ENCODE measurements around the gene LTB4R2. TPM values are rescaled to one million over a fixed set of nuclear protein-coding genes. Genes with fewer than 3 reads are reported as not detected.

Gene LTB4R2
- total and polyA plus RNA-seq, 11 donors, result 0.53 to 3.8 (median 1.6) TPM

- Histone ChIP-seq H3K27ac (peak overlapping the region in 2 of 12 donors; percentile 87 to 96), H3K9me3 (no peaks in the 10 kb centered on the region), H3K4me3 (peak overlapping the region in 10 of 12 donors; percentile 3 to 93 (median 74)), H3K4me1 (peaks cover 6 to 95% (median 36%) of the 10 kb centered on the region in 12 donors), H3K36me3 (peaks cover 0 to 19% (median 5%) of the 10 kb centered on the region in 9 donors), H3K27me3 (peaks cover 0 to 37% (median 14%) of the 10 kb centered on the region in 9 donors)
- ATAC-seq (peak; percentile 9 to 60 (median 52)), DNase-seq (peak in 4 of 5 donors; percentile 64 to 71 (median 68))
- intact Hi-C loops (cut with DNase I), result loop anchor here in 9 of 10 donors (2.0 to 5.0 kb wide), 6 partner anchors 34 to 105 kb away; no protein-coding TSS in a partner anchor
- TF ChIP-seq POLR2A (IDR thresholded peaks at IDR 0.05) (no peak), CTCF (IDR thresholded peaks at IDR 0.05) (peak; percentile 48 to 76 (median 65))
- WGBS, 4 donors, result 19 to 38% (median 30%) methylated on average over 53 to 56 of the region's 56 CpGs
These were observed 22.5 kb downstream of the LTB4R2 start for GRCh38 chr14:24332268-24332993.

DNA sequence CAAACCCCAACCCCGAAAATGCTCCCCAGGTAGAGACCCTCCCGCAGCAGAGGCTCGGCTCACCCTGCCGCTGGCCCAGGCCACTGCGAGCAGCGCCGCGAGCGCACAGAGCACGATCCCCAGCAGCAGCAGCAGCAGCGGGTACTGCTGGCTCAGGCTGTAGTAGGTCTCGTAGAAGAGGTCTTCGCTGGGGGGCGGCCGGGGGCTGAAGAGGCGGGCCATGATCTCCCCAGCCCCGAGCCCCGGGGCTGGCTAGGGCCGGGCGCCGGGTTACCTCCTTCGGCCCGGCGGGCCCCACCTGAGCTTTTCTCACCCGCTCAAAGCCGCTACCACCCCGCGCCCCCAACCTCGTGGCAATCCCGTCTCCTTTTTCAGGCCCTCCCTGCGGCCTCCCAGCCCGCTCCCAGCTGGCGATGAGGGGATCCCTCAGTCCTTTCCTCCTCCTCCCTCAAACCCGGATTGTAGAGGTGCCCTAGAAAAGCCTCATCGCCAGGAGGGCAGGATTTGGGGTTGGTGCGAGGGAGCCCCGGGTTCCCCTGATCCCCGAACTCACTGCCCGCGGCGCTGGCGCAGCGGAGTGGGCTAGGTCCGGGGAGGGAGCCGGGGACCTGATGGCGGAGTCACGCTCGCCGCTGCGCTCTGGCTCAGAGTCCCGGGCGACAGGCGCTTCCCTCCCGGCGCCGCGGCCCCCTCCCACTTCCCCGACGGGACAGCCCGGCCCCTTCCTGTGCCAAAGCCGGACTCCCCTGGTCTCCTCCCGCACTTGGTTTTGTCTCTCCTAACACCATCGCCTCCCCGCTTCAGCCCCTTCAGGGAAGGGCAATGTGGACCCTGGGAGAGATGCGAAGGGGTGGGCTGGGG, 24.7 kb downstream of the LTB4R2 start, which contains the start of gene ADCY4:
Gene ADCY4, minus strand, starts transcription at position 641 of the 861 bp plus-strand sequence. Its CDS starts 419 bp downstream, at position 222.
- Histone ChIP-seq H3K4me3 (peak within 1 kb of the TSS; percentile 44 to 93 (median 73)), H3K27me3 (peaks cover 0 to 56% (median 15%) of the 10 kb centered on the region in 9 donors), H3K27ac (peak within 1 kb of the TSS; percentile 76 to 99 (median 92)), H3K36me3 (peaks cover 0 to 22% (median 5%) of the 10 kb centered on the region in 9 donors), H3K9me3 (no peaks in the 10 kb centered on the region), H3K4me1 (peaks cover 6 to 87% (median 49%) of the 10 kb centered on the region in 12 donors)
- peak; percentile 68 to 86 (median 78) for DNase-seq
- intact Hi-C loops (cut with DNase I), result loop anchor here in 7 of 10 donors (1.0 to 5.0 kb wide), 5 partner anchors 32 to 103 kb away; no protein-coding TSS in a partner anchor
- WGBS, 4 donors, result 2 to 3% (median 3%) methylated on average over 37 to 65 of the region's 65 CpGs
- ATAC-seq, result peak; percentile 32 to 70 (median 41)
- TF ChIP-seq POLR2A (IDR thresholded peaks at IDR 0.05) (peak in 1 of 2 donors; percentile 80), CTCF (IDR thresholded peaks at IDR 0.05) (no peak)

- TF ChIP-seq POLR2A (IDR thresholded peaks at IDR 0.05) (no peak), CTCF (IDR thresholded peaks at IDR 0.05) (no peak)
- intact Hi-C loops (cut with DNase I), result loop anchor here in 5 of 10 donors (1.0 to 2.0 kb wide), 2 partner anchors 31 to 96 kb away; no protein-coding TSS in a partner anchor
- peak overlapping the region; percentile 76 to 99 (median 92) for H3K27ac ChIP-seq
- ATAC-seq, result no peak
- WGBS, 4 donors, result 62 to 70% (median 65%) methylated on average over 12 of the region's 12 CpGs
- H3K4me3 ChIP-seq, result peak overlapping the region in 11 of 12 donors; percentile 58 to 93 (median 73)
- peaks cover 8 to 83% (median 50%) of the 10 kb centered on the region in 12 donors for H3K4me1 ChIP-seq
- peaks cover 0 to 56% (median 15%) of the 10 kb centered on the region in 9 donors for H3K27me3 ChIP-seq
- H3K36me3 ChIP-seq, result peaks cover 0 to 22% (median 5%) of the 10 kb centered on the region in 9 donors
- DNase-seq, result peak in 1 of 5 donors; percentile 18
- no peaks in the 10 kb centered on the region for H3K9me3 ChIP-seq
These were observed 25.7 kb downstream of the LTB4R2 start for GRCh38 chr14:24335461-24336171.

Measured in heart left ventricle (tissue), 16 donors.